AG09309 (cell line): Measurements from ENCODE around the gene C12orf56.
"Not testable (repeated sequence)": the region's sequence is repeated elsewhere in the genome, so short reads cannot be mapped to it uniquely, and the experiment has no call there.

Experiments
- DNase-seq: peaks from one replicate; pipeline ENCODE4 v3.0.0-alpha.2; 2010; ENCODE audit warnings: low read depth
- H3K4me3 ChIP-seq: 2 replicates; pipeline ENCODE4 v1.5.1; 2011; ENCODE audit warnings: mild to moderate bottlenecking, low read depth, low read length, moderate library complexity; ENCODE audit not compliant: control insufficient read depth
- CTCF ChIP-seq: IDR thresholded peaks from 2 replicates; pipeline ENCODE4 v1.5.1; 2011; ENCODE audit warnings: mild to moderate bottlenecking, low read depth, low read length, inconsistent platforms; ENCODE audit not compliant: insufficient read depth, control insufficient read depth; ENCODE audit errors: missing control alignments

C12orf56 gene

GRCh38 chr12:64218597-64218996 is 172.0 kb downstream of the C12orf56 start:
- H3K4me3 ChIP-seq: no peak overlapping the region
- no peak for TF ChIP-seq CTCF
- no peak for DNase-seq

GRCh38 chr12:64217643-64218042 is 172.9 kb downstream of the C12orf56 start:
- H3K4me3 ChIP-seq, DNase-seq: not testable (repeated sequence)

- no peak for TF ChIP-seq CTCF
- no peak for DNase-seq
- no peak overlapping the region for H3K4me3 ChIP-seq
These were observed 174.3 kb downstream of the C12orf56 start for GRCh38 chr12:64216239-64216638.
